ENCODE measurements around the gene LRIG3. TPM values are rescaled to one million over a fixed set of nuclear protein-coding genes. Genes with fewer than 3 reads are reported as not detected.

The LRIG3 gene
- polyA plus RNA-seq, 3 donors = 35.5 to 40.7 (median 39.9) TPM

DNA sequence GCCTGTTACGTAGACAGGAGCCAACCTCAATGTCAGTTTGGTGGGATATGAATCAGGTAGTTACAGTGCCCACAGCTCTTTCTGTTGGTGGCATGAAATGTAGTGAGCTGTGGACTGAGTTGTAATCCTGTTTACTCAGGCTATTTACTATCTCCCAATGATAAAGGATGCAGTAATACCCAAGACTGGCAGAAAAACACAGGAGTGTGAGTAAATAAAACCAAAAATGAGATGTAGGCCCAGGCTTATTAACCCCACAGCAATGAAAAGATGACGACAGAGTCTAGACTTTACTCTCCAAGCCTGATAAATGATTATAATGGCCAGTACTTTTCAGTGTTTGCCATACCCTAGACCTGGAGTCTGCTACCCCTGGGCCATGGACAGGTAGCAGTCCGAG, 22.8 kb upstream of the LRIG3 start:
- no peak for DNase-seq (ENCODE audit: extremely low read depth in 1 of 11, low read depth in 9 of 11, low spot score in 4 of 11)

DNA sequence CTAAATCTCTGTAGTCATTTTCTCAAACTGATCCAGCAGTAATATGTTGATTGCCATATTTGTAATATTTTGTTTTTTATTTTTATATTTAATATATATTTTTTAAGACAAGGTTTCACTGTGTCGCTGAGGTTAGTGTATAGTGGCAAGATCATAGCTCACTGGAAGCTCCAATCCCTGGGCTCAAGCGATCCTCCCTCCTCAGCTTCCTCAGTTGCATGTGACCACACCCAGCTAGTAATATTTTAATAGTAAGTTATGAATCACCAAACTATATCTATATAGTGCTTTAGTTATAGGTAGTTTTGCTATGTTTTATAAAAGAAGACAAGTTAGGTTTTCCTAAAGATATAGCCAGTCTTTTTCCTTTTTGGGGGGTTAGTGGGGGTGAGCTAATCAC, 22.0 kb upstream of the LRIG3 start:
- no peak for DNase-seq (ENCODE audit: extremely low read depth in 1 of 11, low read depth in 9 of 11, low spot score in 4 of 11)

DNA sequence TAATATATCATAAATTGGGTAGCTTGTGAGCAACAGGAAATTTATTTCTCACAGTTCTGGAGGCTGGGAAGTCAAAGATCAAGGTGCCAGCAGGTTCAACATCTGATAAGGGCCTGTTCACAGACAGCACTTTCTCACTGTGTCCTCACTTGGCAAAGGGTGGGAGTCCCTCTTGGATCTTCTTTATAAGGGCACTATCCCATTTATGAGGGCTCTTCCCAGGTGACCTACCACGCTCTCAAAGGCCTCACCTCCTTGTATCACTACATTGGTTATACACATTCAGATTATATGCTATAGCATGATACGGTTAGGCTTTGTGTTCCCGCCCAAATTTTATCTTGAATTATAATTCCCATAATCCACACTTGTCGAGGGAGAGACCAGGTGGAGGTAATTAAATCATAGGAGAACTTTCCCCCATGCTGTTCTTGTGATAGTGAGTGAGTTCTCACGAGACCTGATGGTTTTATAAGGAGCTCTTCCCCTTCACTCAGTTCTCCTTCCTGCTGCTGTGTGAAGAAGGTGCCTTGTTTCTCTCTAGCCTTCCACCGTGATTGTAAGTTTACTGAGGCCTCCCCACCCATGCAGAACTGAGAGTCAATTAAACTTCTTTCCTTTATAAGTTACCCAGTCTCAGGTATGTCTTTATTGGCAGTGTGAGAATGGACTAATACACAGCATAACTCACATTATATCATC, 19.2 kb upstream of the LRIG3 start:
- no peak for DNase-seq (ENCODE audit: extremely low read depth in 1 of 11, low read depth in 9 of 11, low spot score in 4 of 11)

DNA sequence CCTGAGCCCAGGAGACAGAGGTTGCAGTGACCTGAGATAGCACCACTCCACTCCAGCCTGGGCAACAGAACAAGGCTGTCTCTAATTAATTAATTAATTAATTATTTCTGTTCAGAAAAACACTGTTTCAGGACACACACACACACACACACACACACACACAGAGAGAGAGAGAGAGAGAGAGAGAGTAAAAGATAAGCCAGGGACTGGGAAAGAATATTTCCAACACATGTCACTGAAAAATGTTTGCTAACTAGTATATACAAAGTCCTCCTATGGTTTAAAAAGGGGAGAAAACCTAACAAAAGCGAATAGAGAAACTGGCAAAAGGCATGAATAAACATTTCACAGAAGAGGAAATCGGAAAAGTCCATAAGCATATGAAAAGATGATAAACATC, 18.1 kb upstream of the LRIG3 start:
- DNase-seq (ENCODE audit: extremely low read depth in 1 of 11, low read depth in 9 of 11, low spot score in 4 of 11) = no peak

DNA sequence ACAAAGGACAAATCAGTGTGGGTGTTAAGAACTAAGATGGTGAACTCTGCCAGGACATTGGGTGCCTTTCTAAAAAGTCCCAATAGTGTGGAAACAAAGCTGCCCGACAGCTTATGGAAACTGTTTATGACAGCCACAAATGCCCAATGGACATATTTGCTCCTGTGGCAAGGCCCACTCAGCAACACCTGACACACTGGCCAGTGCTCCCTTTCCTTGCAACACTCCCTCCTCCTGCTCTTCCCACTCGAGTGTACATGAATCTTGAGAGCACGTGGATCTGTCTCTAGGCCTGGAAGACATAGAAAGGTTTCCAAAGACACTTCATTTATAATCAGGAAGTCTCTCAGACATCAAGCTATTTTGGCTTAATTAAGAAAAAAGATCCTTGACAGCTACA, 14.2 kb upstream of the LRIG3 start:
- no peak for DNase-seq (ENCODE audit: extremely low read depth in 1 of 11, low read depth in 9 of 11, low spot score in 4 of 11)

DNA sequence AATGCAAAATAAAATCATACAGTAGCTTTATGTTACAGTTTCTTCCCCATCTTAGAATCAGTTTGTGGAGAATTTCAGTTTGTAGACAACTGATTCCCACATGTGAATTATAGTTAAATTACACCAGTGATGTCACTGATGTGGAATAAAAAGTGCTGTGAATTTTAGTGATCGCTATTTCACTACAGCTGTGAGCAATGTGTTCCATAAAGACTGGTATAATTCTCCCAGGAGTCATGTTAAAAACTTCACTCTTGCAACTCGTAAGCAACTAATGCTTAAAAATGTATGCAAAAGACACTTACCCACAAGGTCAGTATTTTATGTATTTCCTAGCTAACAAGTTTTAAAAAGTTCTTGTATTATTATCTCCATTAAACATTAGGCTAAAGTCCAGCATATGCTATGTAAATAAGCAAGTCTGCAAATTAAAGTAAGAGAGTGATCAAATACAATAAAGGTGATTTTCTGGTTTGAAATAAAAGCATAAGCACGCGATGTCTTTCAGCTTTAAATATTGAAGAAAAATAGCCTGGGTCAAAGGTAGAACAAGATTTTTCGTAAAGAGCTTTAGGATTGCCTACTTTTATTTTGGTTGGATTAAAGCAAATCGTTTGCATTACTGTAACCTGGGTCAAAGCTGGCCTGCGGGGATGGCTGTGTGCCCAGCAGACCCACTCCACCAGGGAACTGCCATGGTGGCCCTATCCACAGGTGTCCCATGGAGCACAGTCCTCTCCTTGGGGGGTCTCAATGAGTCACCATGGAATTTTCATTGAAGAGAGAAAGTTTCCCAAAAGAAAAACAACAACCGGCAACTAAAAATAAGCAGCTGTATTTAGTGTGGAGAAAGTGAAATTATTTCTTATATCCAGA, 12.7 kb upstream of the LRIG3 start:
- DNase-seq (ENCODE audit: extremely low read depth in 1 of 11, low read depth in 9 of 11, low spot score in 4 of 11) = no peak

DNA sequence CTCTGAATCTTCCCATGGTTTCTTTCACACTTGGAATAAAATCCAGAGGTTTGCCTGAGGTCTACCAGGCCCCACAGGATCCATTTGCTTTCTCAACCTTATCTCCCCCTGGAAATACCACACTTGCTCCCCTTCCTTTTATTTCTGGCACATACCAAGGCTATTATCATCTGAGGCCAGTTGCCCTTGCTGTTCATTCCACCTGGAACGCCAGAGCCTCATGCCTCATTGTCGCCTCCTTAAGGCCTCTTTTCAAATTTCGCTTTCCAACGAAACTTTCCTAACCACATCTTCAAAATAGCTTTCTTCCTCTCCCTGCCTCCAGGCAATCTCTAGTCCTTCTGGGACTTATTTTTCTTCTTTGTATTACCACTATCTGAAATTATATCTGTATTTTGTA, 11.2 kb upstream of the LRIG3 start:
- DNase-seq (ENCODE audit: extremely low read depth in 1 of 11, low read depth in 9 of 11, low spot score in 4 of 11) = no peak

DNA sequence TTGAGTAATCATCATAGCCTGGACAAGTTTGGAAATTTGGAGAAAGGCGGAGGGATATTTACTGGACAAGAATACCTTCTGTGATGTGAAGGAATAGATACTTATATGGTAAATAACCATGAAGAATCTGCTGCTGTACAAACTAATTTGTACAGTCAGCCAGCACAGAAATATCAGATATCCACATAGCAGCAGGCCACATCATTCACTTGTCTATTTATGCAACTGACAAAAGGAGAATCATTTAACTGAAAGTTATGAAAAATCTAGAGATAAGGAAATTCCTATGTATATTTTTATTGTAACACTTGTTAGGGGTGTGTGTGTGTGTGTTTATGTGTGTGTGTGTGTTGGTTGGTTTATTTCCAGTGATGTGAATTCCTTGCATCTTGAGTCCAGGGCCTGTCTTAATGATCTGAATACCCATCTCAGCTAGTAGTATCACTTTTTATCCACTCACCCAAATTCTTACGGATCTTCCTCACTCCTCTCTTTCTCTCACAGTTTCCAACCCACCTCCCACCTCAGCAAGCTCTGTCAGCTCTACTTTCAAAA, 10.5 kb upstream of the LRIG3 start:
- DNase-seq (ENCODE audit: extremely low read depth in 1 of 11, low read depth in 9 of 11, low spot score in 4 of 11) = no peak

DNA sequence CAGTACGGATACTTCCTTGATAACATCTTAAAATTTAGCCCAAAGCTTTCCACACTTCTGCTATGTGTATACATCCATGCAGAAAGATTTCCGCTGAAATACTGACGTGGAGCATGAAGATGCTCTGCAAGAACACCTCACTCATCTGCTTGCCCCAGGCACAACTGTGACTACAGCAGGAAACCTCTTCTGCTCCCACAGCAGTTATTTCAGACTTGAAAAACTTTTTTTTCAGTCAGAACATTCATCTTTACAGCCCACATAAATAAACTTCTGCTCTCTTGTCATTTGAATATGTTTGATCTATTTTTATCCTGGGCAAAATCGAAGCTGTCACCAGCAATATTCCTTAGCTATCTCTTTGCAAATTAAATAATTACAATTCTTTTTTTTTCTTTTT, 6.8 kb upstream of the LRIG3 start:
- no peak for DNase-seq (ENCODE audit: extremely low read depth in 1 of 11, low read depth in 9 of 11, low spot score in 4 of 11)

DNA sequence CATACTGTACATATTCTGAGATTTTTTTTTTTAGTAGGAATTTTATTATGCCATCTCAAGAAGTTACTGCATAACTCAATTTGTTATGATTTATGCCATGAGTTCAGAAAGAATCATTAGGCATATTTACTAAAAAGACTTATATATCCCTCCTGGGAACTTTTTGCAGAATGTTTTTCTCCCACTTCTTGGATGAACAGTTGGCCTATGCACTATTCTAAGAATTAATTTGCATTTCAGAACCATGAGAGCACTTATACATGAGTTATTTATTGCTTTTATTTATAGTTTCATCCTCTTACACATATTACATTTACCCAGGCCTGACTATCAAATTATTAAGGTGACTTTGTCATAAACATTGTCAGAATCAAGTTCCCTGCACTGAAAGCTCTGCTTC, 6.3 kb upstream of the LRIG3 start:
- no peak for DNase-seq (ENCODE audit: extremely low read depth in 1 of 11, low read depth in 9 of 11, low spot score in 4 of 11)

DNA sequence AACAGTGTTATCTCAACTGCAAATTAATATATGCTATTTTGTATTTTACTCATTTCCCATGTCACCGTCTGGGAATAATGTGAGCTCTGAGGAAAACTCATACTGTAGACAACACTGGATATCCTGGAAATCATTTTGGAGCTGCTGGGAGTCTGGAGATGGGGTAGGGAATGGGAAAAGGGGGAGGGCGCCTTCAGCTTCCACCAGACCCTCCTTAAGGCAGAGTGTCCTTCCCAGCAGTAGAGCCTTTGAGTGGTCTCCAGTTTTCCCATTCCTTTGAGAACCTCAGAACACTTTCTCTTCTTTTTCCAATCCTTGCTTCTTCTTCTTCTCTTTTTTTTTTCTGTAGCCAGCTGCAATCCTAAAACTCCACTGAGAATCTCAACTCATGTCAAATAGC, 5.4 kb upstream of the LRIG3 start:
- no peak for DNase-seq (ENCODE audit: extremely low read depth in 1 of 11, low read depth in 9 of 11, low spot score in 4 of 11)

DNA sequence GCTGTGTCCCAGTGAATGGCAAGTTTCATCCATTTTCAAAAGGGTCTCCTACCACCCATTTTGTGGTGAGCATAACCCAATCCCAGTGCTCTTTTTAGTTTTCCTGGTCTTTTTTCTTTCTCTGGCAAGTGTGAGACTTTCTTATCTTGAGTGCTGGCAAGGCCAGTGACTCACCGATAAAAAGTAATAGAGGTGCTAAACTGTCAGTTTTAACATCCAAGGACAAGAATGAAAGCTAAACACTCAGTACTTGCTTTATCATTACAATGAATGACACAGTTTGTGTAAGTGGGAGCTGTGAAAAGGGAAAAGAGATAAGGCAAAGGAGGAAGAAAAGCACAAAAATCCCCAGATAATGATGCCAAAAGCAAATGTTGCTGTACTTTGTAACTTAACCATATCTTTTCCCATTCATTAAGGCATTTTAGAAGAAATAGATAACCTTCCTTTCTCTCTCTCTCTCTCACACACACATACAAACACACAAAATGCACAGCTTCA, 4.9 kb upstream of the LRIG3 start:
- DNase-seq (ENCODE audit: extremely low read depth in 1 of 11, low read depth in 9 of 11, low spot score in 4 of 11) = no peak

DNA sequence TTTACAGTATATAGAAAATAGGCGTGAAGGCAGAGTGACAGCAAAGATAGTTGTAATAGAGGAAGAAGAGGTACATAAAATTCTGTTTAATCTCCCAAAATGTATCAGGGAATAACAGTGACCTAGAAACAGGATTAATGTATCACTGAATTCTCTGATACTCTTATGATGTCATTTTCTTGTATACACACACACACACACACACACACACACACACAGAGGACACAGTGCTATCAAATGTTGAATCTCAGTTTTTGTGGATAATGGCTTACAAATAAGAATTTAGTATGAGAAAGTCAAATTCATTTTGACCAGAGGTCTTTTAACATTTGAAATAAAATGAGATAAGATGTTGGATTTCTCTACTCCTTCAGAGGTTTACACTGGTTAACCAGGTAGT, 4.3 kb upstream of the LRIG3 start:
- no peak for DNase-seq (ENCODE audit: extremely low read depth in 1 of 11, low read depth in 9 of 11, low spot score in 4 of 11)

DNA sequence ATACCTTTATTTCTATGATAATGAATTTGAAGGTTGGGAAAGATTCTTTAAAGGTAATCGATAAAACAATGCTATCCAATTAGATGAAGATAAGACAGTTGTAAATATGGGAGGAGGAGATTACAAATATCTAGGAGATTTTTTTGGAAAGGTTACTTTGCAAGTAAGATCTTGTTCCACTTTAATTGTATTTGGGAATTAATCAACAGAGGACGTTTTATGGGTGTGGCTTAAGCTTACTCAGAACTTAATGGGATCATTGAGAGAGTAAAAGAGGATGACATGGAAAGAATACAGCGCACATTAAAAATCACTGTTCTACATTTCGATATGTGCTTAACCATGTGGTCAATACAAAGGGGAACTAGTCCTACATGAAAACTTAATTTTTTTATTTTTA, 3.5 kb upstream of the LRIG3 start:
- no peak for DNase-seq (ENCODE audit: extremely low read depth in 1 of 11, low read depth in 9 of 11, low spot score in 4 of 11)

DNA sequence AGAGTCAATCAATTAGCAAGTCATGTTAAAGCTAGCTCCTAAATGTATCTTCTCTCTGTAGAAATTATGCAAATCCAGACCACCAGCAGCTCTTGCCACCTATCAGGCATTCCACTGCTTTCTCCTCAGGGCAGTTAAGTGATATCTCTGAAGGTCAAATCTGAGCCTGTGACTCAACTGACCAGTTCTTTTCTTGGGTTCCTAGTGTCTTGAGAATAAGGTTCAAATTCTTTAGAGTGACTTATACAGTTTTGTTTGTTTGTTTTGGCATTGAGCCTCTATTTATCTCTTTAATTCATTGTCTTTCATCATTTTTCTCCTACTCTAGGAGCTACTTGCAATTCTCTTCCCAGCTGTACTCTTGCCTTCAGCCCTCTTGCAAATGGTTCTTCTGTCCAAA, 2.5 kb upstream of the LRIG3 start:
- no peak for DNase-seq (ENCODE audit: extremely low read depth in 1 of 11, low read depth in 9 of 11, low spot score in 4 of 11)

DNA sequence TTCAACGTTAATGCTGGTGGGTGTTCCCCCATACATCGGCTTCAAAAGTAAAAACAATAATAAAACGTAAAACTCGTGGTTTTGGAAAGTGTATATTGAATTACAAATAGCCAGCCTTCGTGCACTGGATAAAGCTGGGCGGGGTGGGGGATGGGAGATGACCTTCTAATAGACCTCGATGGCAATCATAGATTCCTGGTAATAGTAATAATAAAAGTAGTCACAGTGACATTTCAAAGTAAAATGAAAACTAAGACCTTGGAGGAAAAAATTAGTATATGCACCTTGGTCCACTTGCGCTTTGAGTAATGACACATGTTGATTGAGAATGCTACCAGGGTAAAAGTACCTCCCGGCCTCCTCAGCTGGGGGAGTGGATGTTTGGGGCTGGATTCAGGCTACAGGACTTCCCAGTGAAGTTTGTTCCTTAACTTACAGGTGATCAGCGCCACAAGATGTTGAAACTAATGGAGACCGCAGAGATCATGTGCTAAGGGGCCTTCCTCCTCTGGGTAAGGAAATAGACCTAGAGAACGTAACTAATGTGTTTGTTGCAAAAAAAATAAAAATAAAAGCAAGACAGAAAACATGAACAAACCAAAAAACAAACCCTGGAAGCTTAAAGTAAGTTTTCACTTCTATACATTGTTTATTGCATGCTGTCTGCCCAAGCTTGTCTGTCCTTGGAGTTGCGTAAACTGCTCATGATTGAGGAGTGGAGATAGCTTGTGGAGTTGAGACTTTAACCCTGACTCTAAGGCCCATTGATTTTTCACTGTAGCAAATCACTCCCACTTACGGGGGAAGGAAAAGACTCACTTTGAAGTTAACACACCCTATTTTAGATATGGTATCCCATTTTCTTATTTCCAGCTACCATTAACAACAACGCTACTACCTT, 907 bp upstream of the LRIG3 start:
- DNase-seq (ENCODE audit: extremely low read depth in 1 of 11, low read depth in 9 of 11, low spot score in 4 of 11) = no peak

DNA sequence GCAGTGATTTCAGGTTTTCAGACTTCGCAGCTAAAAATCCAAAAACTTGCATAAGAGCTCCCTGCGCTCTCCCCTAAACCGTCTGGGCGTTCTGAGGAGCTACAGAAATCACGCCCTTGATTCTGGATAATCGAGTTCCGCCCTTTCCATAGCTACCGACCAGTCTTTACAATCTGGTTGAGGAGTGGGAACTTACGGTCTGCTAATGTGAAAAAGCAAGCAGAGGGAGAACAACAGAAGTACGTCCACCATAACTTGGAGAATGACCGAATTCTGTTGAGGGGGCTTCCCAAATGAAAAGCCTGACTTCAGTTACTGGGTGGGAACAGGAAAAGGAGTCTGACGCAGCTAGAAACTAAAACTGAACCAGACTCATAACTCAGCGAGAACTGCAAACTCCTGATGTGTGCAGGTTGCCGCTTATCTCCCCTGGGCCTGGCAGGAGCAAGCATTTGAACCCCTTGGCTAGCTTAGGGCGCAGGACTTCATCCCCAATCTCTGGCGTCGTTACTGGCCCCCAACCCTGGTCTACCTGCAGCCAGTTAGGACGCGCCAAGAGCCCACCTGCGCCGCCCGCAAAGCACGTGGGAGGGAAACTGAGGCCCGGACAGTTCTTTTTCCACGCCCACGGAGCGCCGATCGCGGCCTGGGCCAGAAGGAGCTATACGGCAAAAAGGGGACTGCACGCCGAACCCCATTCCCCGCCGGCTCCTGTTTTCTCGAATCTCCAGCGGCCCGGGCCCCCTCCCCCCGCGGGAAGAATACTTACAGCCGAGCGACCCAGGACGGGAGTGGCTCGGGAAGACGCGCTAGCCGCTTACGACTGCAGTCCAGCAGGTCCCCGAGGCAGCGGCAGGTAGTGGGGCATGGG, 838 bp downstream of the LRIG3 start:
- peak in 3 of 11 donors; percentile 45 to 66 (median 51) for DNase-seq (ENCODE audit: extremely low read depth in 1 of 11, low read depth in 9 of 11, low spot score in 4 of 11)

DNA sequence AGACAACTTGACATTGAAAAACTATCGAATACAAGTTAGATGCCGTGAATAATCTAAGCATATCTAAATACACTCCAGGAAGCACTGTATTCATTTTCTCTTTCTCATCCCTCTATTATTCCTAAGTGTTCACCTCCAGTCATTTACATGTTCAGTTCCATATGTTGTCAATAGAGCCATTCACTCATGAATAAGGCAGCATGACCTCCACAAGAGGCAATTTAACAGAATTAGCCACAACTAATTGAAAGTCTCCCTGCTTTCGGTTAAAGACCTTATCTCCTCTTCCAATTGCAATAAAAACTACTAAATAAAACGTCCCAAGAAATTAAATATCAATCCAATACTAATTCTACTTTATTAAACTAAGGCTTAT, 1.8 kb downstream of the LRIG3 start:
- no peak for DNase-seq (ENCODE audit: extremely low read depth in 1 of 11, low read depth in 9 of 11, low spot score in 4 of 11)
